ENCODE measurements around the gene KRT72.

DNA sequence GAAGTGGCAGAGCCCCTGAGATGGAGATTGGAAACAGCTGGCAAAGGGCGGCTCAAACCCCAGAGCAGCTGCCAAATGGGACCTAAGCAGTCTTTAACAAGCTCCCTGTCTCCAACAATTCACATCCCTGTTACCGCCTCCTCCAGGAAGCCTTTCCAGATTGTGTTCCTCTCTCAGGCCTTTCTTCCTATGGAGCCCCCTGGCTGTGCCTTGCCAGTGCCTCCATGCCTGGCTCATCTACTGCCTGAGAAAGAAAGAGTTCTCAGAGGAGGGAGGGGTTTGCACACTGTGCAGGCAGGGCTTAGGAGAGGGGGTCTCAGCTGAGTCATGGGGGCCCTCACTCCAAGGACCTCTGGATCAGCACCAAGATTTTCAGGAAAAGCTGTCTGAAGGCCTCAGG lies 18.8 kb downstream of the KRT72 start:
- TF ChIP-seq, protein P1, sequence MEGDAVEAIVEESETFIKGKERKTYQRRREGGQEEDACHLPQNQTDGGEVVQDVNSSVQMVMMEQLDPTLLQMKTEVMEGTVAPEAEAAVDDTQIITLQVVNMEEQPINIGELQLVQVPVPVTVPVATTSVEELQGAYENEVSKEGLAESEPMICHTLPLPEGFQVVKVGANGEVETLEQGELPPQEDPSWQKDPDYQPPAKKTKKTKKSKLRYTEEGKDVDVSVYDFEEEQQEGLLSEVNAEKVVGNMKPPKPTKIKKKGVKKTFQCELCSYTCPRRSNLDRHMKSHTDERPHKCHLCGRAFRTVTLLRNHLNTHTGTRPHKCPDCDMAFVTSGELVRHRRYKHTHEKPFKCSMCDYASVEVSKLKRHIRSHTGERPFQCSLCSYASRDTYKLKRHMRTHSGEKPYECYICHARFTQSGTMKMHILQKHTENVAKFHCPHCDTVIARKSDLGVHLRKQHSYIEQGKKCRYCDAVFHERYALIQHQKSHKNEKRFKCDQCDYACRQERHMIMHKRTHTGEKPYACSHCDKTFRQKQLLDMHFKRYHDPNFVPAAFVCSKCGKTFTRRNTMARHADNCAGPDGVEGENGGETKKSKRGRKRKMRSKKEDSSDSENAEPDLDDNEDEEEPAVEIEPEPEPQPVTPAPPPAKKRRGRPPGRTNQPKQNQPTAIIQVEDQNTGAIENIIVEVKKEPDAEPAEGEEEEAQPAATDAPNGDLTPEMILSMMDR (IDR thresholded peaks at IDR 0.05; ENCODE audit: low read length) = no peak
- TF ChIP-seq EZH2 (IDR thresholded peaks at IDR 0.05; ENCODE audit: borderline replicate concordance, low read length) = no peak
